Brain microvascular endothelial cell (primary cell): Measurements from ENCODE around the gene AFDN.

Source experiments
- DNase-seq: peaks from one replicate; pipeline ENCODE4 v3.0.0-alpha.2; 2020
- H3K27ac ChIP-seq: fragments of 250-450 bp; sonication (Bioruptor Pico); 2 replicates; pipeline ENCODE4 v1.5.1; 2020; ENCODE audit warnings: mild to moderate bottlenecking, moderate library complexity
- H3K27me3 ChIP-seq: fragments of 250-450 bp; sonication (Bioruptor Pico); replicated peaks from 2 replicates; pipeline ENCODE4 v1.5.1; 2020; ENCODE audit warnings: mild to moderate bottlenecking
- H3K36me3 ChIP-seq: fragments of 250-450 bp; sonication (Bioruptor Pico); replicated peaks from 2 replicates; pipeline ENCODE4 v1.5.1; 2020; ENCODE audit warnings: mild to moderate bottlenecking
- H3K4me3 ChIP-seq: 2 replicates; pipeline ENCODE4 v1.5.1; 2011; ENCODE audit warnings: low read depth, mild to moderate bottlenecking, control low read depth, low read length, moderate library complexity
- CTCF ChIP-seq: IDR thresholded peaks from 2 replicates; pipeline ENCODE4 v1.5.1; 2011; ENCODE audit warnings: low read depth, mild to moderate bottlenecking, moderate library complexity, low read length, control low read depth, inconsistent platforms; ENCODE audit errors: missing control alignments
- in situ Hi-C: cut with HindIII; loops from 2 replicates; pipeline ENCODE4 v1.10.0; 2017; ENCODE audit warnings: low sequenced_read_pairs, low pct_ligation_motif_present

The AFDN gene

GRCh38 chr6:167832497-167833395 is 6.0 kb downstream of the AFDN start:
- no peak overlapping the region for H3K4me3 ChIP-seq
- no peak for TF ChIP-seq CTCF
- in situ Hi-C loops = no loop called here
- H3K36me3 ChIP-seq = no peaks in the 10 kb centered on the region
- DNase-seq = no peak
- H3K27ac ChIP-seq = no peak overlapping the region
- H3K27me3 ChIP-seq = no peaks in the 10 kb centered on the region

GRCh38 chr6:167833396-167833763 is 6.7 kb downstream of the AFDN start:
- no peak for DNase-seq
- no peak overlapping the region for H3K4me3 ChIP-seq
- H3K27me3 ChIP-seq = no peaks in the 10 kb centered on the region
- in situ Hi-C loops = no loop called here
- no peaks in the 10 kb centered on the region for H3K36me3 ChIP-seq
- TF ChIP-seq CTCF = no peak
- no peak overlapping the region for H3K27ac ChIP-seq

GRCh38 chr6:167835260-167835659 is 8.5 kb downstream of the AFDN start:
- no peak for TF ChIP-seq CTCF
- H3K4me3 ChIP-seq = no peak overlapping the region
- in situ Hi-C loops = no loop called here
- H3K27ac ChIP-seq = no peak overlapping the region
- DNase-seq = no peak
- H3K27me3 ChIP-seq = no peaks in the 10 kb centered on the region
- no peaks in the 10 kb centered on the region for H3K36me3 ChIP-seq

- Histone ChIP-seq H3K27me3 (no peaks in the 10 kb centered on the region), H3K27ac (no peak overlapping the region), H3K4me3 (no peak overlapping the region), H3K36me3 (no peaks in the 10 kb centered on the region)
- in situ Hi-C loops = no loop called here
- no peak for TF ChIP-seq CTCF
- no peak for DNase-seq
Observed at GRCh38 chr6:167836721-167837120, 10.0 kb downstream of the AFDN start.

GRCh38 chr6:167838207-167838748 is 11.6 kb downstream of the AFDN start:
- no peak for DNase-seq
- TF ChIP-seq CTCF = no peak
- in situ Hi-C loops = no loop called here
- Histone ChIP-seq H3K27ac (no peak overlapping the region), H3K4me3 (no peak overlapping the region), H3K36me3 (no peaks in the 10 kb centered on the region), H3K27me3 (no peaks in the 10 kb centered on the region)
